Subcutaneous abdominal adipose tissue (tissue), 5 donors: ENCODE results near the gene GLT8D1.

Source experiments
- H3K27ac ChIP-seq: one replicate; pipeline ENCODE4 v1.7.0; 2013; ENCODE audit warnings: low read depth, mild to moderate bottlenecking, inconsistent platforms, low read length, moderate library complexity
- H3K27me3 ChIP-seq, 5 donors: one replicate each; pipeline ENCODE4 v1.7.0; 2013; ENCODE audit warnings: low read length in 5 of 5, inconsistent platforms in 1 of 5; ENCODE audit not compliant: control insufficient read depth in 5 of 5, insufficient read depth in 4 of 5
- H3K36me3 ChIP-seq, 5 donors: one replicate each; pipeline ENCODE4 v1.7.0; 2013; ENCODE audit warnings: low read length in 5 of 5; ENCODE audit not compliant: control insufficient read depth in 5 of 5, insufficient read depth in 5 of 5
- H3K4me1 ChIP-seq, 5 donors: one replicate each; pipeline ENCODE4 v1.7.0; 2013; ENCODE audit warnings: low read length in 5 of 5, mild to moderate bottlenecking in 3 of 5, moderate library complexity in 1 of 5; ENCODE audit not compliant: control insufficient read depth in 5 of 5, insufficient read depth in 5 of 5
- H3K4me3 ChIP-seq, 5 donors: one replicate each; pipeline ENCODE4 v1.7.0; 2013; ENCODE audit warnings: low read length in 5 of 5, low read depth in 1 of 5
- H3K9ac ChIP-seq, 5 donors: one replicate each; pipeline ENCODE4 v1.7.0; 2013; ENCODE audit warnings: low read length in 5 of 5, mild to moderate bottlenecking in 4 of 5, moderate library complexity in 3 of 5
- H3K9me3 ChIP-seq, 5 donors: one replicate each; pipeline ENCODE4 v1.7.0; 2013; ENCODE audit warnings: low read length in 5 of 5; ENCODE audit not compliant: control insufficient read depth in 5 of 5
- donor health status: healthy.
- donor health status: healthy.
- donor health status: healthy.
- donor health status: healthy.
- donor health status: healthy.

GLT8D1 gene

GRCh38 chr3:52712291-52713212 is 7.0 kb upstream of the GLT8D1 start:
- no peak overlapping the region for H3K4me3 ChIP-seq
- H3K9ac ChIP-seq: no peak overlapping the region
- no peaks in the 10 kb centered on the region for H3K9me3 ChIP-seq
- no peak overlapping the region for H3K27ac ChIP-seq
- H3K4me1 ChIP-seq: peaks cover 0 to 6% (median 2%) of the 10 kb centered on the region in 5 donors
- H3K27me3 ChIP-seq: no peaks in the 10 kb centered on the region
- peaks cover 3 to 21% (median 5%) of the 10 kb centered on the region in 5 donors for H3K36me3 ChIP-seq

DNA sequence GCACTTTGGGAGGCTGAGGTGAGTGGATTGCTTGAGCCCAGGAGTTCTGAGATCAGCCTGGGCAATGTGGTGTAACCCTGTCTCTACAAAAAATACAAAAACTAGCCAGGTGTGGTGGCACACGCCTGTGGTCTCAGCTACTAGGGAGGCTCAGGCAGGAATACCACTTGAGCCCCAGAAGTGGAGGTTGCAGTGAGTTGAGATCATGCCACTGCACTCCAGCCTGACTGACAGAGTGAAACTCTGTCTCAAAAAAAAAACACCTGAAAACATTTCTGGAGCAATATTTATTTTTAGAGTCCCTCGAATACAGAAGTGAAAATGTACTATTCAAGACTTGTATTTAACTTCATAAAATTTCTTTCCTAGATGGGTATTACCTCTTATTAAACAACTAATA is 4.9 kb upstream of the GLT8D1 start:
- Histone ChIP-seq H3K27ac (no peak overlapping the region), H3K27me3 (no peaks in the 10 kb centered on the region), H3K36me3 (peaks cover 3 to 21% (median 5%) of the 10 kb centered on the region in 5 donors), H3K9me3 (no peaks in the 10 kb centered on the region), H3K4me1 (peaks cover 0 to 21% (median 18%) of the 10 kb centered on the region in 5 donors), H3K4me3 (no peak overlapping the region), H3K9ac (no peak overlapping the region)

DNA sequence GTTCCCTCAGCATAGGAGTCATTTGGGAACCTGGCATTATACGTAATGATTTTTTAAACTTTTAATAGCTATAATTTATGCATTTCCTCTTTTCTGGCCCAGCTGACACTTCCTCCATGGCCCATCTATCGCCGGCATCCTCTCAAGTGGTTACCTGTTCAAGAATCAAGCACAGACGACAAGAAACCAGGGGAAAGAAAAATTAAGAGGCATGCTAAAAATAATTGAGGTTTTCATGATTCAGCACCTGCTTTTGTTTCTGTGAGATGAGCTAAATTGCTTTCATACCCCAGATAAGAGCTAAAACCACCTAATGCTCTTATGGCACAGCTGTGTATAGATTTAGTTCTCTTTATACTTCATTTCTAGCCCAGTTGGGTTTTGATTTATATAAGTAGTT is 2.0 kb upstream of the GLT8D1 start:
- H3K36me3 ChIP-seq: peaks cover 2 to 21% (median 5%) of the 10 kb centered on the region in 5 donors
- H3K27ac ChIP-seq: no peak overlapping the region
- no peaks in the 10 kb centered on the region for H3K27me3 ChIP-seq
- peak overlapping the region in 2 of 5 donors; percentile 8 to 18 for H3K9ac ChIP-seq
- no peaks in the 10 kb centered on the region for H3K9me3 ChIP-seq
- H3K4me3 ChIP-seq: peak overlapping the region in 1 of 5 donors; percentile 99
- peaks cover 4 to 38% (median 36%) of the 10 kb centered on the region in 5 donors for H3K4me1 ChIP-seq

DNA sequence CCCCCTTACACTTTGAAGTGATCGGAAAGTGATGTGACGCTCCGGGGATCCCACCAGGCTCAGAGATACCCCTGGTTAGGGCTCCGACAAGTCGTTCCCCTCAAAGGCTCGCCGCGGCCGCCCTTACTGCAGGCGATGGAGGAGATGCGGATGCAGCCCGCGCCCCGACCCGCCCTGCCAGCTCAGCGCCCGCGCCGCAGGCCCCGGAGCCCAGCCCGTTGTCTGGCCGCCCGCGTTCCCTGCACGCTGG is 228 bp downstream of the GLT8D1 start:
- Histone ChIP-seq H3K27me3 (no peaks in the 10 kb centered on the region), H3K4me1 (peaks cover 4 to 38% (median 36%) of the 10 kb centered on the region in 5 donors), H3K9me3 (no peaks in the 10 kb centered on the region), H3K36me3 (peaks cover 0 to 17% (median 3%) of the 10 kb centered on the region in 5 donors), H3K27ac (peak overlapping the region; percentile 86), H3K9ac (peak overlapping the region; percentile 66 to 89 (median 83)), H3K4me3 (peak overlapping the region; percentile 83 to 99 (median 95))

- Histone ChIP-seq H3K9me3 (no peaks in the 10 kb centered on the region), H3K27me3 (no peaks in the 10 kb centered on the region), H3K36me3 (peaks cover 0 to 21% (median 6%) of the 10 kb centered on the region in 5 donors), H3K9ac (peak overlapping the region; percentile 66 to 89 (median 83)), H3K4me1 (peaks cover 4 to 38% (median 36%) of the 10 kb centered on the region in 5 donors), H3K4me3 (peak overlapping the region; percentile 83 to 99 (median 95)), H3K27ac (peak overlapping the region; percentile 86)
Measured at GRCh38 chr3:52704611-52705437, 767 bp downstream of the GLT8D1 start.

DNA sequence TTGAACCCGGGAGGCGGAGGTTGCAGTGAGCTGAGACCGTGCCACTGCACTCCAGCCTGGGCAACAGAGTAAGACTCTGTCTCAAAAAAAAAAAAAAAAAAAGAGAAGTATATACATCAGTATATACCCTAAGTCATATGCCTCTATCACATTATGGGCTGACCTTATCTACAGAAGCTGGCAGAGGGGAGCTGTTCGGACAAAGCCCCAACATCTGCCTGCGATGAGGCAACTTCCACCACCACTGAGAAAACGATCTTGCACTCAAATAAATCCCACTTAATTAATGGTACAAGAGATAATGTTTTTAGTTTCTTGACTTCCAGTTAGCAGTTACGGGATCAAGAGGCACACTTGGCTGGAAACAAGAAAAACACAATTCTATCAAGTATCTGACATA is 2.2 kb downstream of the GLT8D1 start:
- Histone ChIP-seq H3K27me3 (no peaks in the 10 kb centered on the region), H3K4me3 (no peak overlapping the region), H3K9ac (no peak overlapping the region), H3K4me1 (peaks cover 4 to 38% (median 36%) of the 10 kb centered on the region in 5 donors), H3K27ac (peak overlapping the region; percentile 29), H3K36me3 (peaks cover 0 to 19% (median 3%) of the 10 kb centered on the region in 5 donors), H3K9me3 (no peaks in the 10 kb centered on the region)

DNA sequence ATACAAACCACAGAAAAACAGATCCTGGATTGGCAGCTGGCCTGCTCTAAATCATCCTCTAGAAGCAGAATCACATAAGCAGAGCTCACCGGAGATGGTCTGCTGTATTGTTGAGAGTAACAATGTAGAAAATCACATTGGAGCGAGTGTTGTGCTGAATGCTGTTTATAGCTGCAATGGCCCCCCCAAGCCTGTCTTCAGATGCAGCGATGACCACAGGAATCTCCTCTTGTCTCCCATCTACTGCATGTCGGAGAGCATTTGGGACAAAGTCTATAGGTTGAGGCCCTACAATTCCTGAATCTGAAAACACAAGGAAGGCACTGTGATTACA is 8.0 kb downstream of the GLT8D1 start:
- no peak overlapping the region for H3K27ac ChIP-seq
- H3K27me3 ChIP-seq: no peaks in the 10 kb centered on the region
- H3K9me3 ChIP-seq: no peaks in the 10 kb centered on the region
- H3K4me1 ChIP-seq: no peaks in the 10 kb centered on the region
- H3K4me3 ChIP-seq: no peak overlapping the region
- H3K36me3 ChIP-seq: peaks cover 46 to 66% (median 53%) of the 10 kb centered on the region in 5 donors
- no peak overlapping the region for H3K9ac ChIP-seq

- Histone ChIP-seq H3K27ac (no peak overlapping the region), H3K27me3 (no peaks in the 10 kb centered on the region), H3K9me3 (no peaks in the 10 kb centered on the region), H3K4me3 (no peak overlapping the region), H3K9ac (no peak overlapping the region), H3K4me1 (no peaks in the 10 kb centered on the region), H3K36me3 (peaks cover 48 to 71% (median 58%) of the 10 kb centered on the region in 5 donors)
Measured at GRCh38 chr3:52696830-52697631, 8.6 kb downstream of the GLT8D1 start.

DNA sequence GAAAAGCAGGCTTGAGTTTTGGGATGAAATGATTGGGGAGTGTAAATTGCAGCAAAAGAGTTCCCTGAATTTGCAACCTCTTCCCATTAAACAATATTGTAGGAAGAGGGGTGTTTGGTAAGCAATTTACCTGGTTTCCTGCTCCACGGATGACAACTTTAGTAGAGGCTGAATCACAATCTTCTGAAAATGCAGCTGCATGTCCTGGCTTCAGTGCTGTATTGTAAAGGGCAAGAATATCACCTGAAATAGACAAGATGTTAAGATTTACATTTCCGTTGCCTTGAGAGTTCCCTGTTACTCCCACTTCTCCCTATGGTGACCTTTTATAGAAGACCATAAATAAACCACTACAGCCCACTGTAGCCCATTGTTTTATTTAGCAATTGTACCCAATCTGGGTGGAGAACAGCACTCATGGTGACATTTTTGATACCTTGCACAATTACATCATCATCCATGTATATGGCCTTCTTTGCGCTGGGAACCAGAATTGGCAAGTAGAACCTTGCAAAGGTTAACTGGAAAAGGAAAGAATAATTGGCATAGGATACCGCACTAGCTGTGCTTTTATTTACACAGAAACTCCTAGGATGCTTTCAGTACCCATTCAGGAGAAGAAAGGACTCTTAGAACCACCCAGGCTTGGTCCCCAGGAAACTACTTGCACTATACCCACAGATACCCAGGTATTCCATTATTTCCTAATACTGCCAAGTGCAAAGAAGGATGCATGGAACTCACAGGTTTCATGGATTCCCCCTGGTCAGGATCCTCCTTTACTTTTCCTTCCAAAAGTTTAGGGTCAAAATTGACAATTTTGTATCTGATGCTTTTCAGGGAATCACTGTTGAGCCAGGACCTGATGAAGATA is 9.6 kb downstream of the GLT8D1 start:
- H3K9me3 ChIP-seq: no peaks in the 10 kb centered on the region
- H3K4me3 ChIP-seq: no peak overlapping the region
- peaks cover 53 to 81% (median 67%) of the 10 kb centered on the region in 5 donors for H3K36me3 ChIP-seq
- H3K27ac ChIP-seq: no peak overlapping the region
- H3K4me1 ChIP-seq: no peaks in the 10 kb centered on the region
- no peaks in the 10 kb centered on the region for H3K27me3 ChIP-seq
- no peak overlapping the region for H3K9ac ChIP-seq
